NCI-H2227 (cell line): Measurements from ENCODE around the gene NYNRIN.
A peak's percentile ranks its signal among the peaks of the same experiment; 100 is the strongest.

Source experiments
- DNase-seq: peaks from one replicate; lab custom pipeline; 2025; ENCODE audit not compliant: unreplicated experiment; lab: John Stamatoyannopoulos, UW

NYNRIN gene

GRCh38 chr14:24390701-24391468, 7.9 kb upstream of the NYNRIN start:
- DNase-seq = no peak

GRCh38 chr14:24392325-24393091, 6.3 kb upstream of the NYNRIN start:
- no peak for DNase-seq

GRCh38 chr14:24394275-24394674, 4.5 kb upstream of the NYNRIN start:
- no peak for DNase-seq

GRCh38 chr14:24395609-24396582, 2.9 kb upstream of the NYNRIN start:
- no peak for DNase-seq

GRCh38 chr14:24397639-24398292, 1.0 kb upstream of the NYNRIN start:
- DNase-seq = no peak

- no peak for DNase-seq
These were observed 530 bp upstream of the NYNRIN start for GRCh38 chr14:24398293-24398652.

GRCh38 chr14:24399447-24399822, 632 bp downstream of the NYNRIN start:
- DNase-seq = no peak

GRCh38 chr14:24399999-24400718, 1.4 kb downstream of the NYNRIN start:
- DNase-seq = no peak

- DNase-seq = no peak
These were observed 3.3 kb downstream of the NYNRIN start for GRCh38 chr14:24401810-24402702.

GRCh38 chr14:24403294-24403998, 4.6 kb downstream of the NYNRIN start:
- DNase-seq = no peak

GRCh38 chr14:24404814-24405213, 6.0 kb downstream of the NYNRIN start:
- DNase-seq = peak; percentile 6

GRCh38 chr14:24406416-24406815, 7.6 kb downstream of the NYNRIN start:
- DNase-seq = no peak

GRCh38 chr14:24407608-24408325, 9.0 kb downstream of the NYNRIN start:
- DNase-seq = no peak

GRCh38 chr14:24408764-24409163, 10.0 kb downstream of the NYNRIN start:
- no peak for DNase-seq

GRCh38 chr14:24409192-24409591, 10.4 kb downstream of the NYNRIN start:
- DNase-seq = no peak

- DNase-seq = no peak
These were observed 11.2 kb downstream of the NYNRIN start for GRCh38 chr14:24409956-24410355.

GRCh38 chr14:24411443-24412389, 12.9 kb downstream of the NYNRIN start:
- peak; percentile 51 for DNase-seq
